ENCODE data around the gene DAPK2.

Gene DAPK2

DNA sequence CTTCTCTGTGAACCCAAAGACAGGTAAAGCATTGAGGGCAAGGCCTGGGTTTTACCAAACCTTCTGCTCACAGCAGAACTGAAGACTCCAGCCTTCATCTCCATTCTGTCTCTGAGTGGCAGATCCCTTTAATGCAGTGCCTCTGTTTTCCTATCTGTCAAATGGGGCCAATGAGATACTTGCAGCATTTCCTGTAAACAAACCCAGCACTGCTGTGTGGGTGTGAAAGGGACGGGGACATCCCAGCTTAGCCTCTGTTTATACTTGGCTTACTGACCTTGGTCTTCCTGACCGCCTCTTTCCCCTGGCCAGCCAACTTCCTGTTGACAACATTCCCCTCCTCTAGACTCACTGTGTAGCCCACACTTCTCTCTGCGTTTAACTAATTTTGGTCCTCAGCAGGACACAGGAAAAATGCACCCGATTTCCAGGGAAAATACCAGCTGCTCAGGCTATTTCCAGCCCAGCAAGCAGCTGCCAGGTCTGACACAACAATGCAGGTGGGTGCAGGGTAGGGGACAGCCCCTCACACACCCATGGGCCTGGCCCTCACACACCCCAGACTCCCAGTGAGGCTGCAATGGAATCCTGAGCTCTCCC, 106.7 kb downstream of the DAPK2 start:
- peak; percentile 23 for DNase-seq

DNA sequence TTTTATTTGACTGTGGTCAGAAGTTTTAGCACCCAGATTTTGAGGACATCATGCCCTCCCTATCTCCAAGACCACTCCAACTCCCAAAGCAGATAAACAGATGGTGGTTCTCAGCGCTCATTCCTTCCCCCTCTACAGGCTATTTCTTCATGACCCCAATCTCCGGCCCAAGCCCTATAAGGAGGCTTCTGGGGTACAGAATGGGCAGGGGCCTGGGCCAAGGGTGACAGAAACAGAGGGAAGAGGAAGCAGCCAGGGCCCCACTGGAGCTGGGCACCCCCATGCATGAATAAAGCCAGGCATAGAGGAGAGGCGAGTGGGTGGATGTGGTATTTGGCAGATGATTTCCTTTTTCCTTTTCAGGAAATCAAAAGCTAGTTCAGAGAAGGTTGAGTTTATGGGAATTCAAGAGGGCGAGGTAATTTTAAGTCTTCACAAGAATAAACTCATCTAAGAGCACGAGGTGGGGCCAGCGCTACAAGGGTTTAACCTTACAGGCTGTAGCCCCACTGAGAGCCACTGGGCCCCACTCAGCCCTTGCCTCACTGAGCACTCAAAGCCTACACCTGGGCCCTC, 107.7 kb downstream of the DAPK2 start:
- DNase-seq: no peak

DNA sequence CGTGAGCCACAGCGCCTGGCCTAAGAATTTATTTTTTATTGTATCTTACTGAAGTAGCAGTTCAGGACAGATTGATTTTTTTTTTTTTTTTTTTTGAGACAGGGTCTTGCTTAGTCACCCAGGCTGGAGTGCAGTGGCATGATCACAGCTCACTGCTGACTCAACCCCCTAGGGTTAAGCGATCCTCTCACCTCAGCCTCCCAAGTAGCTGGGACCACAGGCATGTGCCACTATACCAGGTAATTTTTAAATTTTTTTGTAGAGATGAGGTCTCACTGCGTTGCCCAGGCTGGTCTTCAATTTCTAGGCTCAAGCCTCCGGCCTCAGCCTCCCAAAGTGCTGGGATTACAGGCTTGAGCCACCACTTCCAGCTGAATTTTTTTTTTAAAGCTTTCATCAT, 112.8 kb downstream of the DAPK2 start:
- peak; percentile 45 for DNase-seq

DNA sequence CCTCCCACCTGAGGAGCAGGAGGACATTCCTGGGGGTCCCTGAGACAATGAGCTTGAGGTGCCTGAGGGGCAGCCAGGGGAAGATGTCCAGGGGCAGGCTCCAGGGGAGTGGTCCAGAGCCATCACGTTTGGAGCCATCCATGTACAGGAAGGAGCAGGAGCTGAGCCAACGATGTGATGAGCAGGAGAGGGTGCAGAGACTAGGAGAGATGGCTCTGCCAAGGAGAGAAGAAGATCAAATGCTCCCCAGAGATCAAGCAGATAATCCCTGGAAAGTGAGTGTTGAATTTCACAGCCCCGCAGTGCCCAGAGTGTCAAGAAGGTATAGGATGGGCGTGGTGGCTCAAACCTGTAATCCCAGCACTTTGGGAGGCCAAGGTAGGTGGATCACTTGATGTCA, 114.7 kb downstream of the DAPK2 start:
- no peak for DNase-seq

DNA sequence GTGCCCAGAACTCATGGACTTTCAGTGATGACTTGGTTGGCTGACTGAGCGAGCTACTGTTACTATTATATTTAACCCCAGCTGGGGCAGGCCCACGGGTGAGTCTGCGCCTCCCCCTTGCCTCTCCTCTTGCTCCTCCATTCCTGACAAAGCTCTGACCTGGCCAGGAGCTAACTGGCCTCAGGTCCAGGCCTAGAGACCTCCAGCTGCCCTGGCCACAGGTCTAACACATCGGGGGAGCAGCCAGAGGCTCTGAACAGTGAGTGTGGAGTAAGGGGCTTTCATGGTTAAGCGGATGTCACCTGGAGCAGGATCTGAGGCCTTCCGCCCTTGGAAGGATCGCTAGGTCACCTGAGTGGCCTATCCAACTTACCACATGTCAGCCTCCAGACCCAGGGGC, 116.3 kb downstream of the DAPK2 start:
- DNase-seq: no peak

DNA sequence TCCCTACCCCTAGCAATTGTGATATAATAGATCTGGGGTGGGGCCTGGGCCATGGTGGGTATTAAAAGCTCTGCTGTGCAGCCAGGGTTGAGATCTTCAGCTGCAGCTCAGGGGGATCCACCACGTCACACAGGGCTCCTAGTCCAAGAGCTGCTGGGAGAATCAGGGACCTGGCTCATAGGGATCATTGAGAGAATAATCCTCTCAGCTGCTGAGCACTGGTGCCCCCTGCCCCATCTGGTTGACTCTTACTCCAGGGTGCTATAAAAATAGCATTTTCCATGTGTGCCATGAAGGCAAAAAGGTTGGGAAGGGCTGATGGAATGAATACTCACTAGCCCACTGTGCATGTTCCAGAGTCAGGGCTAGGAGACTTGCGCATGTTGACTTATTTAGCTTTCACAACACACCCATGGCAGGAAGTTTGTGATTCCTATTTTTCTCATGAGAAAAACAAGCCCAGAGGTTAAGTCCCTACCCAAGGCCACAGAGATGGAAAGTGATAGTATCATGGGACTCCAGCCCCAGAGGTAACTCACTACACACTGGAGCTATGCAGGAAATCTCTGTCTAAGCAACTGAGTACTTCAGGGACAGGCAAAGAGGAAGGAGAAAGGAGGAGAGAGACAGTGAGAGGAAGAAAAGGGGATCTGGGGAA, 118.0 kb downstream of the DAPK2 start:
- DNase-seq: no peak

DNA sequence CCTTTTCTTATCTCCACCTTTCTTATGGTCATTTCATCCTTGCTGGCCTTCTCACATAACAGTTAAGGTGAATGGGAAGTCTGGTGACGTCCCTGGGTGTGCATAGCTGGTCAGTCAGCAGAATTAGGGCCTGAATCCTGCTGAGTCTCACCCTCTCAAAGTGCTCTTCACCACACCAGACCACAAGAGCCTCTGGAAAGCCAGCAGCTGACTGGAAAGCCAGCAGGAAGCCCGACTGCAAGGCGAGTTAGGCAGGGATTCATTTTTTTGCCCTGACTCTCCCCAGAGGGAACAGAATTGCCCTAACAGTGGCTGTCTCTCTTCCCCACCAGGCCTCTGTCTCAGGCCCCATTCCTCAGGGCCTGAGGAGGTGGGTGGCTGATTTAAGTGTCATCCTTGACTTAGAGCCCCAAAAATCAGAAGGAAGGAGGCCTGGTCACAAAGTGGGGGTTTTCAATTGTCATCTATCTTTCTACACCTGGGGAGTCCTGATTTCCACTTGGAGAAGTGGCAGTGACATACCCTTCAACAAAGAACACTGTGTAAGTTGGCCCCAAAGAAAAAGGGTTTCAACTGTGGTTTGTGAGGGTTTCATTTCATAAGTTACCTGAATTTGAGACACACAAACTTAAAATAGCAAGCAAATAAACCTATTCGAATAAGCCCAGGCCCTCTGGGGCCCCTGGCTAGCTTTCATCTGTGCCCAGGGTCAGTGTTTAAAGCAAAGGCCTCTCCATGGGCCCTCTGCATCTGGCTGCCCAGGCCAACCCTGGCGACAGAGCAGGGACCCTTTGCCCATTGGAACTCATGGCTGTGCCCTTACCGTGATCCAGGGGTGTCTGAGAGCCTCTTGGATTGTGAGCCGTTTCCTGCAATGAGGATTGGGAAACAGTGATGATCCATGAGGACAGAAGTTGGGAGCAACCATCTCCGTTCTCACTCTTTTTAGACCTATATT, 122.0 kb downstream of the DAPK2 start:
- no peak for DNase-seq

DNA sequence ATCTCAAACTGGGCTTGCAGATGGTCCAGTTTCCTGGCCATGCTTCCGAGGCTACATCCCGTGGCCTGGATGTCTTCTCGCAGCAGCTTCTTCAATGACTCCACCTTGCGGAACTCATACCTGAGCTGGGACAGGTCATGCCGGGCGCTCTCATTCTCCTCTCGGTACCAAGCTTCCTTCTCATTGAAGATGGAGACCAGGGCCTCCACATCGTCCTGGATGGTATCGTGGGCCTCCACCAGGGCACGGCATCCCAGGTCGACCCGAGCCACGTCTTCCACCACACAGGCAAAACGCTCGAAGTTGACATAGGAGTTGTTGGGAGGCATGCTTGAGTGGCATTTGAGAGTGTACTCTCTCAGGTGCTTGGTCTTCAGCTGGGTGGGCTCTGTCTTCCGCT, 123.4 kb downstream of the DAPK2 start:
- no peak for DNase-seq

DNA sequence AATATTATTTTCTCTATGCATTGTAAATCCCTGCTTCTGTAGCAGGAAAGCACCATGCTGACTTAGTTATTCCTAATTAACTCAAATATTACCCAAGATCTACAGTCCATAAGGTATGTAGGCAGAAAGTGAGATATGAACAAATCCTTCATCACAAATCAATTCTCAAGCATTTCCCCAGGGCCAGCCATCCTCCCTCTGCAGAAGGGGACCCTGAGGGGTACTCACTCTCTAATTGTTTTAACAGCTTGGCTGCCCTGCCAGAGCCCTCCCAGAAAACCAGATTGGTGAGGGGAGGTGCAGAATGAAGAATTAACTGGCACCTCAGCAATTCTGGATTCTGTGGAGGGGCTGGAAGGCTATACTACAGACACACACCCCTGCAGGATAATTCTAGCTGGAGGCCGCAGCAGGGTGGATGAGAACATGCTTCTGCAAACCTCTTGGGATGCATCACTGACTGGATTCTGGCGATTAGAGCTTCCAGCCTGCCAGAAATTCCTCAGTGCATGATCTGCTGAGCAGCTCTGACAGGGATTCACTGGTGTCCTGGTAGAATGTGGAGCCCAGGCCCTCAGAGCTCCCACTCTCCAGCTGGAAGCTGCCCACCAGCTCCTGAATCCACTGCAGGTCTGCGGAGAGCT, 123.9 kb downstream of the DAPK2 start:
- DNase-seq: no peak

DNA sequence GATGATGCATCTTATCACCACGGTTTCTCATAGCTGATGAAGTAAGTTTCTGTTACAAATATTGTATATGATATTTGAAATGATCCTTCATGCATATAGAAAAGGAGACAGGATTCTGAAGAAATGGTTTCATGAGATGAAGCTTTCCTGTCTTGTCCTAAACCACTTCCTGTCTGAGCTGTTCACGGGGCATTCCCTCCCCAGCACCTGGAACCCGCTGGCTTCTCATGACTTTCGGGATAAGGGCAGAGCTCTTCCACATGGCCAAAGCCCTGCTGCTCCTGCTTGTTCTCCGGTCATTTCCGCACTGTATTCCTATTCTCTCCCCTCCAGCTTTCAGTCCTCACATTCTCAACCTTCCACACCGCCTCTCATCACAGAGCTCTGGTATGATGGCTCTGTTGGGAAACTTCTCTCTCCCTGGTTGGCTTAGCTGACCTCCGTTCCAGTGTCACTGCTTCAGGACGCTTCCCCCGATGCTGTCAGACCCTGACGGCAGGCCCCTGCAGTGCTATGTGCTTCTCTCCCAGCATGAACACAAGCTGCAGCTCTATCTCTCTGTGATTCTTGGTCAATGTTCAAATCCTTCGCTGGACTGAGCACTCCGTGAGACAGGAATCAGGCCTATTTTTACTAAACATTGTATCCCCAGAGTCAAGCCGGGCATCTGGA, 125.6 kb downstream of the DAPK2 start:
- DNase-seq: no peak

DNA sequence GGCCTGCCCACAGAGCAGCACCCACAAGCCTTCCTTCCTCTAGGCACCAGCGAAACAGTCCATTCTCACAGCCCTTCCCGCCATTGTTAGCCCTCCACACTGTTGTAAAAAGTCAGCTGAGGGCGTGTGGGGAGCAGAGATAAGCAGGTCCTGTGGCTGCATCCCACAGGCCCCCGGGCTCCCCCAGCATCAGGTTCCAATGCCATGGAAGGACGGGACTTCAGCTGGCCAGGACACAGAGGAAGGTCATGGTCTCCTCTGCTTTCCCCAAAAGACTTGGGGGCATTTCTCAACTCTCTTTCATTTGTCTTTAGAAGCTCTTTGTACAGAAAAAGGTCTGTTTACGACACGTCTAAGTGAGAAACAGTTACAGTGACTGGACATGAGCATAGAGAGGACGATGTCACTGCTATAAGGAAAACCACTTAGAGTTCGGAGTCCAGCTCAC, 127.4 kb downstream of the DAPK2 start:
- no peak for DNase-seq

DNA sequence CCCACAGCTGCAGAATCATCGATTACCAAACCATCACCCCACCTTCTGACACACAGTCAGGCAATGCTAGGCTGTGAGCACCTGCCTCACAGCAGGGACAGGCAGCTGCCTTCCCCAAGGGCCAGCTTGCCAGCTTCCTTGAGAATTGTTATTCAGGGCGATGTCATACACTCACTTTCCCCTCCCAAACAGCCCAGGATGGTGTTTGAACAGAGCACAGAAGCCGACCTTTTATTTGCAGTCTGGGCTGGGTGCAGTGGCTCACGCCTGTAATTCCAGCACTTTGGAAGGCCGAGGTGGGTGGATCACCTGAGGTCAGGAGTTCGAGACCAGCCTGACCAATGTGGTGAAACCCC, 128.0 kb downstream of the DAPK2 start:
- no peak for DNase-seq

DNA sequence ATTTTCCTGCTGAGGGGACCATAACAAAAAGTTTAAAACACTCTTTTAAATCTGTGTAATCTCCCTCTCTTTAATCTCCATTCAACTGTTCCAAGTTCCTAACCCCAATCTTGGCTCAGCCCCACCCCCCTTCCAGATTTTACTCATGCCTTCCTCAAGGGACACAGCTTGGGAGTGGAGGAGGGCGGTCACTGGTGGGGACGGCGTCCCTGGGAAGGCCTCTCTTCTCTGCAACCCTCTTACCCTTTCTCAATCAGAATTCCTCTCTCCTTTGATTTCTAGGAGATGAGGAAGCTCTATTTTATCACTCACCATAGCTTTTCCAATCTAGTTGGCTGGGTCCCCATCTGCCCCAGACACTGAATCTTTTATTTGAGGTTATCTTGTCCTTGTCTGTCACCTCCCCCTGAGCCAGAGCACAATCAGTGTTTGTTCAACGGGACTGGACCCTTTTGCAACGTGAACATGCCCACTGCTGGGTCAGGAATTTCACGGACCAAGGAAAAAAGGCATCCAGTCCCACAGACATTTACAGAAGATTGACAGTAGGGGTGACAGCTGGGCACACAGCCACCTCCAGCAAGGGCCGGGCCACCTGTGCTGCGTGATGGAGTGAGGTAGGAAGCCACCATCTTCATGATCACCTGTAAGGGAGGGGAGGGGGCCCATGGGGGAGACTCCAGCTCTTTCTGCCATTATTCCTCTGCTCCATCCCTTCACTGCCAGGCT, 128.5 kb downstream of the DAPK2 start:
- no peak for DNase-seq

DNA sequence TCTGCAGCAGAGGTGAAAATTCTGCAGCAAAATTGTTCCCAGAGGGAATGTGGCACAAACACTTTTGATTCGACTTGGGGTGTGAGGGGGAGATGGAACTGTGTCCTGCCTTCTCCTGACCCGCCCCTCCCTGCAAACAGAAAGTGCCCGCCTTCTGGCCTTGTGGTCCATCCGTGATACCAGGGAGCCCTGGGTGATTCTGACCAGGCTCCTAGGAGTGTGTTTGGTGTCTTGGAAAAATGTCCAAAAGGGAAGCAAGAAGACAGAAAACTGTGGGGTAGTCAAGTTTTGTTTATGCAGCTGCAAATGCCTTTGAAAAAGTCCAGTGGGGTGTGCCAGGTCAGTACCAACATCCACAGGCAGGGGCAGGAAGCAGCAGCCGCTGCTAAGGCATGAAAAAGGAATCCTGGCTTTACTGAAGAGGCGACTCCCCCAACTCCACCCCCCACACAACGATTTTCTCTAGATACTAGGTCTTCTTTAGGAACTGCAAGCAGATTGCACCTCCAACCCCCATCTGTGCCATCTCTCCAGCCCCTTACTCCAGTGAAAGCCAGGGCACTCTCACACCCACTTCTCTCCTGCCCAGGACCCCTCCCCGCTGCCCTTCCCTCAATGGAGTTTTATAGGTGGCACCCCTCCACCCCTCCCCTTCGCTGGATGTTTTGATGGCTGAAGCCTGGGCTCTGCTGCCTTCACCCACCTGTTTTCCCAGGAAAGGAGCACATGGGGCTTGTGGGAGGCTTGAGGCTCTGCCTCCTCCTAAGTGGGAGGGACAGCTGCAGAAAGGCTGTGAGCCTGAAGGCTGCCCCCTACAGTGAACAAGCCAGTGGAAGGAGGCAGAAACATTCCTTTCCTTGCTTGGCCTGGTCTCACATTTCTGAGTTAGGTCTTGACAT, 130.2 kb downstream of the DAPK2 start:
- DNase-seq: no peak

DNA sequence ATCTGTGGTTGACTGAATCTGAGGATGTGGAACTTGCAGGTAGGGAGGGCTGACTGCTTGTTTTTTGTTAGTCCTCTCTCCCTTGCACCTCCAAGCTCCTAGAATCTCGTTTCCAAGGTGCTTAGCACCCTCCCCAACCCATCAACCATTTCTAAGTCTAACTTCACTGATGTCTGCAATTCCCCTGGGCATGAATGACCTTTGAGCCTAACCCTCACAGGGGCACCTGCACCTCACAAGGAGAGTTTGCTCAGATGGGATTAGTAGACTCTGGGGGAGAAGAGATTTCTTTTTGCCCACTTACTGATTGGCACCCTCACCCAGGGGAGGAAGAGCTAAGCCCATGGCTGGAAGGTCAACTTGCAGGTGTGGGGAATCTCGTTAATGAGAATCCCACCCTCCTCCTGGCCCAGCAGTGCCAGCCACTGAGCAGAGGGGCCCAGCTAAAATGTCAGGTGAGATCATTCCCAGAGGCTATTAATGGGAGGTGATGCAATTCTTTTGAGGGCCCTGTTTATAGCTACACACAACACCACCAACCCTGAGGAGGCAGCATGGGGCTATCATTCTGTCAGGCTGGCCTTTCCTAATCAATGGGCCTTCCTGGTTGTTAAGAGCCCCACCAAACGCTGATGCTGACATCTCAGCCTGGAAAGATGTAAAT, 130.9 kb downstream of the DAPK2 start:
- DNase-seq: no peak

DNA sequence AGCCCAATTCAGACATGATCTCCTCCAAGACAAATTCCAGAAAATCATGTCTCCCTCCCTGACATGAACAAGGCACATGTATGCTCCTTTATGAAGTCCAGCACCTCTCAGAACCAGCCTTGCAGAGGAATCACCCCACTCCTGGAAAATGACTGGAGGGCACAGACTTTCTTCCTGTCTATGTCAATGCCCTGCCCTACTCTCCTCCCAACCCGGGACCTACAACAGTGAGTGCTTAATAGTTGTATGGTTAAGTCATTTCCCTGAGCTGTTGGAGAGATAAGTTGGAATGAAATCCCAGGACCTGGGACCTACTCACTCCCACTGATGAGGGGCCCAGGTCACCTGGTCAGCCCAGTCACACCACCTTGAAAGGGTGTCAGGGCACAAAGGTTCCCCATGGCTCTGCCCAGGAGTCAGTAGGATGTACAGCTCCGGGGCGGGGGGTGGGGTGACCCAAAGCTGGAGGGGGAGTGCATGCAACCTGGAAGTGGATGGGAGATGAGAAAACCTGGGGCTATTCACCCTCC, 132.4 kb downstream of the DAPK2 start:
- no peak for DNase-seq

DNA sequence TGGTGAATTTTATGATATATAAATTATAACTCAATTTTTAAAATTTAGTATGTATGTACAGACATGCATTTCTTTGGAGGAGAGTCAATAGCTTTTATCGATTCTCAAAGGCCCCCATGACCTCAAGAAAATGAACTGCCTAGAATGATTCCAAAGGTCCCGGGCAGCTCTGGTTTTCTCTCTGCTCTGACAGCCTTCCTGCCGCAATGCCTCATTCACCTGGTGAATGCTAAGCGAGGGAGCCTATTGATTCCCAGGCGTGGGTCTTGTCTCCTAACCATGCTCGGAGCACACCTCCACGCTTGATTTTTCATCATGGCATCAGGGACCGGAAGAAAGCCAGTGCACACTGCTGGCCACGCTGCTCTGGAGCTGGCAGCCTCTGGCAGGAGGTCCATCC, 132.9 kb downstream of the DAPK2 start:
- no peak for DNase-seq

DNA sequence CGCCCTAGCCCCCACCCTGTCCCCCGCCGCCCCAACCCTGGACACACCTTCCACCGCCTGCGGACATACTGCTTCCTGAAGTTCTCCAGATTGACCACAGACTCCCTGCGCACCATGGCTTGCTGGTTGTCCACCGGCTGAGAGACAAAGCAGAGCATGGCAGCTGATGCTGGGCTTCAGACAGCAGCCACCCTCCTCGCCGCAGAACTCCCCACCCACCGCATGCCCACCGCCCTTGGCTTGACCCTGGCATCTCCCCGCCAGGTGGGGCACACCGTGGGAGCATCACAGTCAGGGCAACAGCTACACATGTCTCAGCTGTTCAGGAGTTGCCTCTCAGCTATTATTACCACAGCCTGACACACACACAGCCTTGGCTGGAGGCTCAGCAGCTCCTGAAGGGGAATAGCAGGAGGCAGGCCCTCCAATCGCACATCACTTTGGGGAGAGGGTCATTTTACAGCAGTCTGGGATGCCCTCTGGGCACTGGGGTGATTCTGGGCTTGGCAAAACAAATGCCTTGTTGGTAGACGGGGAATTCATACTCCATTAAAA, 134.1 kb downstream of the DAPK2 start:
- DNase-seq: no peak

DNA sequence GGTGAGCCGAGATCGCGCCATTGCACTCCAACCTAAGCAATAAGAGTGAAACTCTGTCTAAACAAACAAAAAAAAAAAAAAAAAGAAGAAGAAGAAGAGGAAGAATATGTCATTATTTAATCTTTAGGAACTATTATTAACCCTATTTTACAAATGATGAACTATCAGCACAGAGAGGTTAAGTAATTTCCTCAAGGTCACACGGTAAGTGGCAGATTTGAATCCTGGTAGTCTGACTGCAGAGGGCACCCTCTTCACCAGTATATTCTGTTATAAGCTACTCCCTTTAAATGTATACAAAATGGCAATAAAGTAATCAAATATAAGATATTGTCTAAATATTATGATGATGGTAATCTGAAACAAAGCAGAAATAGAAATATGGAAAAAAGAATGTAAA, 135.1 kb downstream of the DAPK2 start:
- no peak for DNase-seq
